HFF-Myc (cell line): ENCODE results near the gene FHIP1B.

Source experiments
- DNase-seq: peaks from one replicate; pipeline ENCODE4 v3.0.0-alpha.2; 2011; ENCODE audit warnings: low read depth; ENCODE audit errors: extremely low read depth
- H3K4me3 ChIP-seq: replicated peaks from 2 replicates; pipeline ENCODE4 v1.5.1; 2011; ENCODE audit warnings: low read depth, mild to moderate bottlenecking, control low read depth, low read length
- CTCF ChIP-seq: IDR thresholded peaks from 2 replicates; pipeline ENCODE4 v1.5.1; 2012; ENCODE audit warnings: mild to moderate bottlenecking, low read depth, low read length, control low read depth; ENCODE audit errors: missing control alignments

FHIP1B gene

GRCh38 chr11:6204706-6205105 is 29.7 kb downstream of the FHIP1B start:
- no peak for DNase-seq
- H3K4me3 ChIP-seq: no peak overlapping the region
- TF ChIP-seq CTCF: no peak

- no peak for TF ChIP-seq CTCF
- DNase-seq: no peak
- H3K4me3 ChIP-seq: no peak overlapping the region
Observed at GRCh38 chr11:6203327-6203726, 31.1 kb downstream of the FHIP1B start.

GRCh38 chr11:6202041-6202440 is 32.4 kb downstream of the FHIP1B start:
- no peak for TF ChIP-seq CTCF
- H3K4me3 ChIP-seq: no peak overlapping the region
- DNase-seq: no peak

GRCh38 chr11:6201481-6201880 is 33.0 kb downstream of the FHIP1B start:
- no peak for TF ChIP-seq CTCF
- H3K4me3 ChIP-seq: no peak overlapping the region
- DNase-seq: no peak

GRCh38 chr11:6200975-6201374 is 33.5 kb downstream of the FHIP1B start:
- no peak for DNase-seq

GRCh38 chr11:6199174-6199810 is 35.1 kb downstream of the FHIP1B start, which contains the start of gene OR52W1:
Gene OR52W1 (plus strand): TSS chr11:6199224. CDS start chr11:6199224, 0 bp downstream.
- no peak for DNase-seq
- no peak within 1 kb of the TSS for H3K4me3 ChIP-seq
- no peak for TF ChIP-seq CTCF

More at GRCh38 chr11:6200975-6201374, 33.5 kb downstream of the FHIP1B start:
- H3K4me3 ChIP-seq: no peak overlapping the region
- TF ChIP-seq CTCF: no peak
